Ishikawa (cell line): ENCODE data around the gene NOD1.

ENCODE experiments used
- CEBPB ChIP-seq: IDR thresholded peaks from 2 replicates; pipeline ENCODE4 v1.6.1; 2012
- CREB1 ChIP-seq: IDR thresholded peaks from 2 replicates; pipeline ENCODE4 v1.6.1; 2012; ENCODE audit warnings: low read depth
- EGR1 ChIP-seq: IDR thresholded peaks from 2 replicates; pipeline ENCODE4 v1.6.1; 2012
- EP300 ChIP-seq: IDR thresholded peaks from 2 replicates; pipeline ENCODE4 v1.6.1; 2012; ENCODE audit warnings: borderline replicate concordance
- FOXM1 ChIP-seq: IDR thresholded peaks from 2 replicates; pipeline ENCODE4 v1.6.1; 2012; ENCODE audit warnings: low read depth, borderline replicate concordance
- NFIC ChIP-seq: IDR thresholded peaks from 2 replicates; pipeline ENCODE4 v1.6.1; 2012
- RAD21 ChIP-seq: IDR thresholded peaks from 2 replicates; pipeline ENCODE4 v1.6.1; 2012; ENCODE audit warnings: low read depth
- TAF1 ChIP-seq: IDR thresholded peaks from 2 replicates; pipeline ENCODE4 v1.6.1; 2012; ENCODE audit warnings: low read depth, mild to moderate bottlenecking
- TCF12 ChIP-seq: IDR thresholded peaks from 2 replicates; pipeline ENCODE4 v1.6.1; 2012; ENCODE audit warnings: low read depth
- TEAD4 ChIP-seq: IDR thresholded peaks from 2 replicates; pipeline ENCODE4 v1.6.1; 2012
- YY1 ChIP-seq: IDR thresholded peaks from 2 replicates; pipeline ENCODE4 v1.6.1; 2012; ENCODE audit warnings: low read depth
- ZBTB7A ChIP-seq: IDR thresholded peaks from 2 replicates; pipeline ENCODE4 v1.6.1; 2012; ENCODE audit warnings: low read depth
- TF ChIP-seq, protein P1 (sequence below): IDR thresholded peaks from 2 replicates; pipeline ENCODE4 v1.6.1; 2012
- TF ChIP-seq, protein P2 (sequence below): IDR thresholded peaks from 2 replicates; pipeline ENCODE4 v1.6.1; 2012; ENCODE audit warnings: low read depth, mild to moderate bottlenecking
- TF ChIP-seq, protein P3 (sequence below): IDR thresholded peaks from 2 replicates; pipeline ENCODE4 v1.6.1; 2012

NOD1 gene

DNA sequence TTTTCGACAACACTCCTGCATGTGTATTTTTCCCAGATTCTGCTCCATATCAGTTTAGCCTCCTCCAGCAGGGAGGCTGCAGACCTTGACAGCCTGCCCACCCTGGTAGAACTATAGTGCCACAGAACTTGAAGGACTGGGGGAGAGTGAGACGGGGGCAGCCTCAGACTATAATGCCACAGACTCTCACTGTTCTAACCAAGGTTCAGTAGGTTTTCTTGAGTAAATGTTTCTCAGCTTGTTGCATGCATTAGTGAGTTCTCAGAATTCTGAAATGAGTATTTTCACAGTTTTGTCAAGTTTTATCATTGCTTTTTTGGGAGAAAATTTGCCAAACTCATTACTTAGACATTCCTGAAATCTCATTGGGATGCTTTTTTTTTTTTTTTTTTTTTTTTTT is 98.3 kb downstream of the NOD1 start:
- TF ChIP-seq CEBPB (no peak), TEAD4 (no peak), FOXM1 (no peak), EGR1 (no peak), EP300 (no peak), RAD21 (no peak), NFIC (no peak), ZBTB7A (no peak), TAF1 (no peak), TCF12 (no peak), CREB1 (no peak)
- TF ChIP-seq, protein P1, sequence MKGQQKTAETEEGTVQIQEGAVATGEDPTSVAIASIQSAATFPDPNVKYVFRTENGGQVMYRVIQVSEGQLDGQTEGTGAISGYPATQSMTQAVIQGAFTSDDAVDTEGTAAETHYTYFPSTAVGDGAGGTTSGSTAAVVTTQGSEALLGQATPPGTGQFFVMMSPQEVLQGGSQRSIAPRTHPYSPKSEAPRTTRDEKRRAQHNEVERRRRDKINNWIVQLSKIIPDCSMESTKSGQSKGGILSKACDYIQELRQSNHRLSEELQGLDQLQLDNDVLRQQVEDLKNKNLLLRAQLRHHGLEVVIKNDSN, result no peak
- TF ChIP-seq, protein P2, sequence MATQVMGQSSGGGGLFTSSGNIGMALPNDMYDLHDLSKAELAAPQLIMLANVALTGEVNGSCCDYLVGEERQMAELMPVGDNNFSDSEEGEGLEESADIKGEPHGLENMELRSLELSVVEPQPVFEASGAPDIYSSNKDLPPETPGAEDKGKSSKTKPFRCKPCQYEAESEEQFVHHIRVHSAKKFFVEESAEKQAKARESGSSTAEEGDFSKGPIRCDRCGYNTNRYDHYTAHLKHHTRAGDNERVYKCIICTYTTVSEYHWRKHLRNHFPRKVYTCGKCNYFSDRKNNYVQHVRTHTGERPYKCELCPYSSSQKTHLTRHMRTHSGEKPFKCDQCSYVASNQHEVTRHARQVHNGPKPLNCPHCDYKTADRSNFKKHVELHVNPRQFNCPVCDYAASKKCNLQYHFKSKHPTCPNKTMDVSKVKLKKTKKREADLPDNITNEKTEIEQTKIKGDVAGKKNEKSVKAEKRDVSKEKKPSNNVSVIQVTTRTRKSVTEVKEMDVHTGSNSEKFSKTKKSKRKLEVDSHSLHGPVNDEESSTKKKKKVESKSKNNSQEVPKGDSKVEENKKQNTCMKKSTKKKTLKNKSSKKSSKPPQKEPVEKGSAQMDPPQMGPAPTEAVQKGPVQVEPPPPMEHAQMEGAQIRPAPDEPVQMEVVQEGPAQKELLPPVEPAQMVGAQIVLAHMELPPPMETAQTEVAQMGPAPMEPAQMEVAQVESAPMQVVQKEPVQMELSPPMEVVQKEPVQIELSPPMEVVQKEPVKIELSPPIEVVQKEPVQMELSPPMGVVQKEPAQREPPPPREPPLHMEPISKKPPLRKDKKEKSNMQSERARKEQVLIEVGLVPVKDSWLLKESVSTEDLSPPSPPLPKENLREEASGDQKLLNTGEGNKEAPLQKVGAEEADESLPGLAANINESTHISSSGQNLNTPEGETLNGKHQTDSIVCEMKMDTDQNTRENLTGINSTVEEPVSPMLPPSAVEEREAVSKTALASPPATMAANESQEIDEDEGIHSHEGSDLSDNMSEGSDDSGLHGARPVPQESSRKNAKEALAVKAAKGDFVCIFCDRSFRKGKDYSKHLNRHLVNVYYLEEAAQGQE, result no peak
- TF ChIP-seq, protein P3, sequence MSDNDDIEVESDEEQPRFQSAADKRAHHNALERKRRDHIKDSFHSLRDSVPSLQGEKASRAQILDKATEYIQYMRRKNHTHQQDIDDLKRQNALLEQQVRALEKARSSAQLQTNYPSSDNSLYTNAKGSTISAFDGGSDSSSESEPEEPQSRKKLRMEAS, result no peak

DNA sequence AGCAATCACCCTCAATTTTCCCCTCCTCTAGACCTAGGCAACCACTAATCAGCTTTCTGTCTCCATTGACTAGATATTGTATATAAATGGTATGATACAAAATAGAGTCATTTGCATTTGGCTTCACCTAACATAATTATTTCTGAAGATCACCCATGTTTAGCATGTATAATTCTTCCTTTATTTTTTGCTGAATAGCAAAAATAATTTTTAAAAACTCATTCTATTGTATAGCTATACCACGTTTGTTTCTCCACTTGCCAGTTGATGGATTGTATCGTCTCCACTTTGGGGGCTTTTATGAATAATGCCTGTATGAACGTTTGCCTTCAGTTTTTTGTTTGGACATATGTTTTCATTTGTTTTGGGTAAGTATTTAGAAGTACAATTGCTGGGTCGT is 98.8 kb downstream of the NOD1 start:
- TF ChIP-seq, protein P2, result no peak
- no peak for TF ChIP-seq ZBTB7A
- TF ChIP-seq TAF1, result no peak
- TF ChIP-seq, protein P3, result no peak

DNA sequence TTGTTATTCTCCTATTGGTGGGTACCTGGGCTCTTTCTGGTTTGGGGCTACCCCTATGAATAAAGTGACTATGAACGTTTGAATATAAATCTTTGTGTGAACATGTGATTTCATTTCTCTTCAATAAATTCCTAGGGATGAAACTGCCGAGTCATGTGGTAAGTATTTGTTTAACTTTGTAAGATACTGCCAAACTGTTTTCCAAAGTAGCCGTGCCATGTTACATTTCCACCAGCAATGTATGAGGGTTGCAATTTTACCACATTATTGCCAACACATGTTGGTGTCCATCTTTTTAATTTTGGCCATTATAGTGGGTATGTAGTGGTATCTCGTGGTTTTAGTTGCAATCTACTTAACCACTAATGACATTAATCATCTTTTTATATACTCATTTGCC is 99.5 kb downstream of the NOD1 start:
- TF ChIP-seq TCF12, result no peak

DNA sequence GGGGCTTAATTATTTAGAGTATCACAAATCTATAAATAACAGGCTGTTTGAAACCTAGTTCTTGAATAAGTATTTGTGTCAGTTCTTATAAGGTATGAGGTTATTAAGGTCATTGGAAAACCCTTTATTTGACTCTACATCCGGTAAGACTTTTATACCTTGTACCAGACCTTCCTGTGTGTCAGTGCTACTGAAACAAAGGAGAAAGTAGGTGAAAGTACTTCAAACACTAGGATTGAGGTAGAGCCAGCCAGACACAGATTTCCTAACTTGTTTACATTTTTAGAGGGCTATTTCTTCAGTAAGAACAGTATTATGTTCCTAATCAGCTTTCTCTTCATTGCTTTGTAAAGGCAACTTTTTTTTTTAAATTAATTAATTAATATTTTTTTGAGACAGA is 100.3 kb downstream of the NOD1 start:
- no peak for TF ChIP-seq TCF12
- no peak for TF ChIP-seq YY1
- no peak for TF ChIP-seq TAF1
- no peak for TF ChIP-seq EP300
- no peak for TF ChIP-seq CEBPB
- TF ChIP-seq, protein P2, result no peak
- no peak for TF ChIP-seq EGR1
- no peak for TF ChIP-seq TEAD4
- TF ChIP-seq RAD21, result no peak
- TF ChIP-seq ZBTB7A, result no peak
